Sigmoid colon (tissue), 4 donors: ENCODE measurements around the gene MYO5C.

Experiments
- EP300 ChIP-seq, 4 donors: sonication (generic); formaldehyde crosslinking; IDR thresholded peaks; one replicate each; pipeline ENCODE4 v1.6.1; 2017; ENCODE audit warnings: antibody characterized with exemption in 4 of 4
- POLR2A ChIP-seq, 2 donors: fragments of 450-650 bp; IDR thresholded peaks; one replicate each; pipeline ENCODE4 v1.6.1; 2016; ENCODE audit warnings: antibody characterized with exemption in 2 of 2, mild to moderate bottlenecking in 2 of 2, moderate library complexity in 2 of 2
- POLR2AphosphoS5 ChIP-seq, 4 donors: sonication (generic); formaldehyde crosslinking; IDR thresholded peaks; one replicate each; pipeline ENCODE4 v1.6.1; 2017; ENCODE audit warnings: antibody characterized with exemption in 4 of 4
- TF ChIP-seq, protein P1 (sequence below), 4 experiments: fragments of 450-650 bp in 3 of 4; fragments of 200-600 bp in 1 of 4; IDR thresholded peaks; one replicate each; pipeline ENCODE4 v1.5.1; 2016 to 2019; ENCODE audit warnings: antibody characterized with exemption in 4 of 4, mild to moderate bottlenecking in 3 of 4, moderate library complexity in 2 of 4

DNA sequence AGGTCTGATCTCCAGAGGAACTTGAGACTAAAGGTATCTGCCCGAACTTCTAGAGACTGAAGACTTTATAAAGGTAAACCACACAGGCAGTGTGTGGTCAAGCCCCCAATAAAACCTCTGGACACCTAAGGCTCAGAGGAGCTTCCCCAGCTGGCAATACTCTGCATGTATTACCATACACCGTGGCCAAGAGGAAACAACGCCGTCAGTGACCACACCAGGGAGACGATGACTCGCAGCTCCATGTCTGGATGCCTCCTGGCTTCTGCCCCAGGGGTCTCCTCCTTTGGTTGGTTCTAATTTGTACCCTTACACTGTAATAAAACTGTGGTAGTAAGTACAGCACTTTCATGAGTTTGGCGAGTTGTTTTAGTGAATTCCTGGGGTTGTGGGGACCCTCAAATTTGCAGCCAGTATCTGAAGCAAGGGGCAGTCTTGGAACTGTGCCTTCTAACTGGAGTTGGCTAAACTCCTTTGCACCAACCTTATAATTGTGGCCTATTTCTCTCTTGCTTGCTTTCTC, 150.9 kb downstream of the MYO5C start:
- TF ChIP-seq, protein P1, sequence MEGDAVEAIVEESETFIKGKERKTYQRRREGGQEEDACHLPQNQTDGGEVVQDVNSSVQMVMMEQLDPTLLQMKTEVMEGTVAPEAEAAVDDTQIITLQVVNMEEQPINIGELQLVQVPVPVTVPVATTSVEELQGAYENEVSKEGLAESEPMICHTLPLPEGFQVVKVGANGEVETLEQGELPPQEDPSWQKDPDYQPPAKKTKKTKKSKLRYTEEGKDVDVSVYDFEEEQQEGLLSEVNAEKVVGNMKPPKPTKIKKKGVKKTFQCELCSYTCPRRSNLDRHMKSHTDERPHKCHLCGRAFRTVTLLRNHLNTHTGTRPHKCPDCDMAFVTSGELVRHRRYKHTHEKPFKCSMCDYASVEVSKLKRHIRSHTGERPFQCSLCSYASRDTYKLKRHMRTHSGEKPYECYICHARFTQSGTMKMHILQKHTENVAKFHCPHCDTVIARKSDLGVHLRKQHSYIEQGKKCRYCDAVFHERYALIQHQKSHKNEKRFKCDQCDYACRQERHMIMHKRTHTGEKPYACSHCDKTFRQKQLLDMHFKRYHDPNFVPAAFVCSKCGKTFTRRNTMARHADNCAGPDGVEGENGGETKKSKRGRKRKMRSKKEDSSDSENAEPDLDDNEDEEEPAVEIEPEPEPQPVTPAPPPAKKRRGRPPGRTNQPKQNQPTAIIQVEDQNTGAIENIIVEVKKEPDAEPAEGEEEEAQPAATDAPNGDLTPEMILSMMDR (IDR thresholded peaks at IDR 0.05): no peak
- no peak for TF ChIP-seq POLR2A (IDR thresholded peaks at IDR 0.05)
- no peak for TF ChIP-seq POLR2AphosphoS5 (IDR thresholded peaks at IDR 0.05)
- no peak for TF ChIP-seq EP300 (IDR thresholded peaks at IDR 0.05)
